Panc1 (cell line): ENCODE results near the gene TMEM107. TPM values are rescaled to one million over a fixed set of nuclear protein-coding genes. Genes with fewer than 3 reads are reported as not detected.

ENCODE experiments used
- ATAC-seq: fragments of 200-7000 bp; cut with Tn5 transposase; 2 replicates; pipeline ENCODE4 v1.9.1; 2020; ENCODE audit warnings: mild to moderate bottlenecking, moderate library complexity
- BruUV-seq: library from RNA; stranded (reverse); fragments of 400-500 nt; replicated peaks from 2 replicates; lab custom pipeline; 2021; lab: Mats Ljungman, UMichigan
- CTCF ChIA-PET: fragments of 300-600 bp; sonication (Branson Sonifier 250); formaldehyde crosslinking; loops from one replicate; lab custom pipeline; 2022; ENCODE audit warnings: antibody characterized with exemption; lab: Charles Lee
- POLR2A ChIA-PET: fragments of 300-600 bp; sonication (Branson Sonifier 250); formaldehyde crosslinking; loops from one replicate; lab custom pipeline; 2022; ENCODE audit warnings: antibody characterized with exemption; lab: Charles Lee
- DNase-seq: peaks from one replicate; pipeline ENCODE4 v3.0.0-alpha.2; 2010; ENCODE audit warnings: low read depth, low spot score
- H3K27ac ChIP-seq: 2 replicates; pipeline ENCODE4 v1.5.1; 2011; ENCODE audit warnings: mild to moderate bottlenecking, low read length, inconsistent platforms
- H3K27me3 ChIP-seq: fragments of 200-500 bp; sonication (Bioruptor generic); 2 replicates; pipeline ENCODE4 v1.6.0; 2014; ENCODE audit warnings: low read length, inconsistent platforms; ENCODE audit not compliant: control insufficient read depth, insufficient read depth
- H3K36me3 ChIP-seq: fragments of 200-500 bp; sonication (Bioruptor generic); 2 replicates; pipeline ENCODE4 v1.5.1; 2014; ENCODE audit warnings: inconsistent platforms, mild to moderate bottlenecking, low read length, moderate library complexity; ENCODE audit not compliant: control insufficient read depth, insufficient read depth
- H3K4me1 ChIP-seq: 2 replicates; pipeline ENCODE4 v1.5.1; 2011; ENCODE audit warnings: inconsistent platforms, mild to moderate bottlenecking, low read length, moderate library complexity; ENCODE audit not compliant: control insufficient read depth, insufficient read depth
- H3K4me3 ChIP-seq, 2 experiments: 2 replicates each; pipeline ENCODE4 v1.5.1; 2011 to 2012; ENCODE audit warnings: low read depth in 2 of 2, low read length in 2 of 2, mild to moderate bottlenecking in 2 of 2, inconsistent platforms in 1 of 2, moderate library complexity in 1 of 2
- H3K9me3 ChIP-seq: fragments of 200-500 bp; sonication (Bioruptor generic); 2 replicates; pipeline ENCODE4 v1.5.1; 2014; ENCODE audit warnings: low read depth, mild to moderate bottlenecking, inconsistent platforms, low read length, moderate library complexity; ENCODE audit not compliant: control insufficient read depth, insufficient read depth
- POLR2AphosphoS5 ChIP-seq: IDR thresholded peaks from 2 replicates; pipeline ENCODE4 v1.6.1; 2012; ENCODE audit warnings: mild to moderate bottlenecking, low read depth, low read length, moderate library complexity
- SIN3A ChIP-seq: IDR thresholded peaks from 2 replicates; pipeline ENCODE4 v1.6.1; 2012; ENCODE audit warnings: low read depth, mild to moderate bottlenecking, low read length, moderate library complexity, borderline replicate concordance; ENCODE audit not compliant: insufficient read depth
- TCF7L2 ChIP-seq: IDR thresholded peaks from 2 replicates; pipeline ENCODE4 v1.6.1; 2011; ENCODE audit warnings: mild to moderate bottlenecking, low read depth, low read length, inconsistent platforms
- in situ Hi-C: cut with HindIII; loops from 2 replicates; pipeline ENCODE4 v1.10.0; 2016; ENCODE audit warnings: low sequenced_read_pairs, low pct_unique_long_range_greater_than_20kb
- intact Hi-C: fragments of 100-400 bp; cut with micrococcal nuclease; formaldehyde crosslinking; loops from one replicate; pipeline ENCODE4 v1.10.0; 2022; ENCODE audit not compliant: unreplicated experiment
- total RNA-seq: library from RNA; stranded (reverse); gene quantifications from one replicate; pipeline ENCODE4 v1.2.1, GENCODE V29; 2021; ENCODE audit not compliant: unreplicated experiment
- TF ChIP-seq, protein P1 (sequence below), 2 experiments: IDR thresholded peaks; 2 replicates each; pipeline ENCODE4 v1.6.1; 2011 to 2012; ENCODE audit warnings: low read depth in 2 of 2, control low read depth in 1 of 2, low read length in 1 of 2, mild to moderate bottlenecking in 1 of 2, moderate library complexity in 1 of 2; ENCODE audit not compliant: insufficient read depth in 1 of 2
- TF ChIP-seq, protein P2 (sequence below): fragments of 450-650 bp; IDR thresholded peaks from 2 replicates; pipeline ENCODE4 v1.5.1; 2017; ENCODE audit warnings: mild to moderate bottlenecking

The TMEM107 gene
- total RNA-seq, 1 experiment from 2014 or later, result 10.6 TPM

DNA sequence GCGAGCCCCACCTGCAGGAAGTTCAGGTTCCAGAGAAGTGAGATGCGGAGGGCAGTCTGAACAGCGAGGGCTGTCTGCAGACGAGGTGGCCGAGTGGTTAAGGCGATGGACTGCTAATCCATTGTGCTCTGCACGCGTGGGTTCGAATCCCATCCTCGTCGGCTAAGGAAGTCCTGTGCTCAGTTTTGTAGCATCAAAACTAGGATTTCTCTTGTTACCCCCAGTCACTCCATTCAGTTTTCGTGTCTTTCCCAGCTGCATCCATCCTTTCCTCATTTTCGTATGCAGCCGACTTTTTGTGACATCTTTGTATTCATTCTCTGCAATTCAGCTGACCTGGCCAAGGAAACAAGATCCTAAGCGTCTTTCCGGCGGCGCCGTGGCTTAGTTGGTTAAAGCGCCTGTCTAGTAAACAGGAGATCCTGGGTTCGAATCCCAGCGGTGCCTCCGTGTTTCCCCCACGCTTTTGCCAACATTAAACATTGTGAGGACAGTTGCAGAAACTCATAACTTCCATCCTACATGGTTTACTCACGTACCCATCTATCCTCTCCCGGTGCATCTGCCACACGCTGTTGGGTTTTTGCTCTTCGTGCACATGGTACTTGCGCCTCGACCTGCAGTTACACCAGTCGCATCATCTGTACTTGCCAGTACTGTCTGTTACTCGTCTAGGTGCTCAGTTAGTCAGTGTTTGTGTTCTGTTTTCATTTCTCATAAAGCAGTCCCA lies 10.8 kb upstream of the TMEM107 start:
- no TSS peak for BruUV-seq
- in situ Hi-C loops, result no loop called here
- peak overlapping the region; percentile 88 for H3K27ac ChIP-seq
- H3K36me3 ChIP-seq, result no peaks in the 10 kb centered on the region
- H3K4me1 ChIP-seq, result peaks cover 15% of the 10 kb centered on the region
- intact Hi-C loops, result no loop called here
- ATAC-seq, result peak; percentile 68
- peak overlapping the region; percentile 71 to 94 for H3K4me3 ChIP-seq
- H3K9me3 ChIP-seq, result no peaks in the 10 kb centered on the region
- TF ChIP-seq, protein P1, sequence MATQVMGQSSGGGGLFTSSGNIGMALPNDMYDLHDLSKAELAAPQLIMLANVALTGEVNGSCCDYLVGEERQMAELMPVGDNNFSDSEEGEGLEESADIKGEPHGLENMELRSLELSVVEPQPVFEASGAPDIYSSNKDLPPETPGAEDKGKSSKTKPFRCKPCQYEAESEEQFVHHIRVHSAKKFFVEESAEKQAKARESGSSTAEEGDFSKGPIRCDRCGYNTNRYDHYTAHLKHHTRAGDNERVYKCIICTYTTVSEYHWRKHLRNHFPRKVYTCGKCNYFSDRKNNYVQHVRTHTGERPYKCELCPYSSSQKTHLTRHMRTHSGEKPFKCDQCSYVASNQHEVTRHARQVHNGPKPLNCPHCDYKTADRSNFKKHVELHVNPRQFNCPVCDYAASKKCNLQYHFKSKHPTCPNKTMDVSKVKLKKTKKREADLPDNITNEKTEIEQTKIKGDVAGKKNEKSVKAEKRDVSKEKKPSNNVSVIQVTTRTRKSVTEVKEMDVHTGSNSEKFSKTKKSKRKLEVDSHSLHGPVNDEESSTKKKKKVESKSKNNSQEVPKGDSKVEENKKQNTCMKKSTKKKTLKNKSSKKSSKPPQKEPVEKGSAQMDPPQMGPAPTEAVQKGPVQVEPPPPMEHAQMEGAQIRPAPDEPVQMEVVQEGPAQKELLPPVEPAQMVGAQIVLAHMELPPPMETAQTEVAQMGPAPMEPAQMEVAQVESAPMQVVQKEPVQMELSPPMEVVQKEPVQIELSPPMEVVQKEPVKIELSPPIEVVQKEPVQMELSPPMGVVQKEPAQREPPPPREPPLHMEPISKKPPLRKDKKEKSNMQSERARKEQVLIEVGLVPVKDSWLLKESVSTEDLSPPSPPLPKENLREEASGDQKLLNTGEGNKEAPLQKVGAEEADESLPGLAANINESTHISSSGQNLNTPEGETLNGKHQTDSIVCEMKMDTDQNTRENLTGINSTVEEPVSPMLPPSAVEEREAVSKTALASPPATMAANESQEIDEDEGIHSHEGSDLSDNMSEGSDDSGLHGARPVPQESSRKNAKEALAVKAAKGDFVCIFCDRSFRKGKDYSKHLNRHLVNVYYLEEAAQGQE (IDR thresholded peaks at IDR 0.05; ENCODE audit: insufficient read depth in 1 of 2, low read depth in 2 of 2, low read length in 1 of 2), result no peak
- TF ChIP-seq TCF7L2 (no peak), POLR2AphosphoS5 (no peak)
- ChIA-PET POLR2A (interaction anchor here (1.4 kb wide), 1 partner anchor 14 kb away, joined by 5 read pairs; no protein-coding TSS in a partner anchor), CTCF (no interaction called here)
- peak; percentile 99 for DNase-seq
- no peaks in the 10 kb centered on the region for H3K27me3 ChIP-seq

DNA sequence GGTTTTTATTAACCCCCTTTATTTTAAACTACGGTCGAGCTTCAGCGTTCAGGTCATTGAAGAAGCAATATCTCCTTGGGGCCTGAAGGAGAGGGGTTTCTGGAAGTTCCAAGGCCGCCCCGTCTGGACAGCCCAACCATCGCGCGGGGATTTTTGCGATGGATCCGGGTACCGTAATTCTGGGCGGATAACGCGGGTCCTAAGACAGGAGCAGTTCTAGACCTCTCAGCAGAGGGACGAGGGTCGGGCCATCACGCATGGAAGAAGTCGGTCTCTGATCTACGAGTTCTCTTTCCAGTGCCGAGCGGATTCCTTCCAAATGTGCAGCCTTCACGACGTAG lies 10.2 kb upstream of the TMEM107 start:
- peak; percentile 0 for ATAC-seq
- TF ChIP-seq, protein P2, sequence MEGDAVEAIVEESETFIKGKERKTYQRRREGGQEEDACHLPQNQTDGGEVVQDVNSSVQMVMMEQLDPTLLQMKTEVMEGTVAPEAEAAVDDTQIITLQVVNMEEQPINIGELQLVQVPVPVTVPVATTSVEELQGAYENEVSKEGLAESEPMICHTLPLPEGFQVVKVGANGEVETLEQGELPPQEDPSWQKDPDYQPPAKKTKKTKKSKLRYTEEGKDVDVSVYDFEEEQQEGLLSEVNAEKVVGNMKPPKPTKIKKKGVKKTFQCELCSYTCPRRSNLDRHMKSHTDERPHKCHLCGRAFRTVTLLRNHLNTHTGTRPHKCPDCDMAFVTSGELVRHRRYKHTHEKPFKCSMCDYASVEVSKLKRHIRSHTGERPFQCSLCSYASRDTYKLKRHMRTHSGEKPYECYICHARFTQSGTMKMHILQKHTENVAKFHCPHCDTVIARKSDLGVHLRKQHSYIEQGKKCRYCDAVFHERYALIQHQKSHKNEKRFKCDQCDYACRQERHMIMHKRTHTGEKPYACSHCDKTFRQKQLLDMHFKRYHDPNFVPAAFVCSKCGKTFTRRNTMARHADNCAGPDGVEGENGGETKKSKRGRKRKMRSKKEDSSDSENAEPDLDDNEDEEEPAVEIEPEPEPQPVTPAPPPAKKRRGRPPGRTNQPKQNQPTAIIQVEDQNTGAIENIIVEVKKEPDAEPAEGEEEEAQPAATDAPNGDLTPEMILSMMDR, result no peak
- no peak for TF ChIP-seq POLR2AphosphoS5
- no peak for TF ChIP-seq TCF7L2
- peak; percentile 48; the same call in 1 of the 2 replicates for TF ChIP-seq SIN3A
- TF ChIP-seq, protein P1 (IDR thresholded peaks at IDR 0.05; ENCODE audit: insufficient read depth in 1 of 2, low read depth in 2 of 2, low read length in 1 of 2), result no peak
- ChIA-PET POLR2A (no interaction called here), CTCF (no interaction called here)
- Histone ChIP-seq H3K27ac (peak overlapping the region; percentile 85), H3K36me3 (no peaks in the 10 kb centered on the region), H3K27me3 (no peaks in the 10 kb centered on the region), H3K4me3 (peak overlapping the region; percentile 71 to 94), H3K9me3 (no peaks in the 10 kb centered on the region), H3K4me1 (peaks cover 10% of the 10 kb centered on the region)
- in situ Hi-C loops (no loop called here), intact Hi-C loops (no loop called here)
- DNase-seq, result no peak
- BruUV-seq, result no TSS peak
